ENCODE results near the gene SCARB1.

SCARB1 gene

DNA sequence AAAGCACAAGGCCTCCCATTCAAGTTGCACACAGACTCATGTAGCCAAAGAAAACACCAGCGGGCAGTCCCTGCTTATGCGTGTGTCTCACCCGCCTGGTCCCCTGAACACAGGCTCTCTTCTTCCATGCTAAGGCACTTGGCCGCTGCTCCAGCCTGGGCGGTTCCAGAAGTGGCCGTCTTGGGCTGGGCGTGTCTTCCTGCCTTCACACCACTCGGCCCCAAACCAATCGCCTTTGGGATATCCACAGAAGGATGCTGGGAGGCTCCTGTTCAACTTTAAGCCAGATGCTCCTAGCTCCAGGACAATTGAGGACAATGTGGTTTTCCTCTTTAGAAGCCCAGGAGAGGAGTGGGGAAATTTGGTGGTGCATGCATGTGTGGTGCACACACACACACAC, 2.2 kb downstream of the SCARB1 start:
- Histone ChIP-seq H3K14ac (ENCODE audit: low read length) (no peak overlapping the region), H3K18ac (ENCODE audit: low read length) (no peak overlapping the region), H3K4me2 (ENCODE audit: insufficient read depth, low read length, poor library complexity, severe bottlenecking) (no peak overlapping the region), H3K4me3 (ENCODE audit: low read length in 2 of 2) (no peak overlapping the region), H3K79me1 (ENCODE audit: low read depth, low read length) (no peaks in the 10 kb centered on the region), H3K23ac (ENCODE audit: low read depth, low read length, poor library complexity) (peak overlapping the region; percentile 76), H3K4ac (ENCODE audit: low read length) (no peak overlapping the region), H4K91ac (ENCODE audit: low read depth, low read length, poor library complexity) (no peak overlapping the region), H3K27ac (replicated peaks; ENCODE audit: low read length) (no peak overlapping the region), H3K36me3 (replicated peaks in 1 of 2; ENCODE audit: control insufficient read depth in 2 of 2, insufficient read depth in 2 of 2, low read length in 2 of 2) (peaks cover 0 to 26% of the 10 kb centered on the region in 2 donors), H4K8ac (ENCODE audit: low read depth, low read length) (no peak overlapping the region), H2BK15ac (ENCODE audit: low read length) (no peak overlapping the region), H2BK120ac (ENCODE audit: low read depth, low read length) (no peak overlapping the region), H3K9me3 (replicated peaks in 1 of 2; ENCODE audit: control insufficient read depth in 2 of 2, insufficient read depth in 1 of 2, low read depth in 1 of 2, low read length in 2 of 2) (peaks cover 3 to 4% of the 10 kb centered on the region in 2 donors), H3K4me1 (ENCODE audit: control insufficient read depth in 2 of 2, insufficient read depth in 1 of 2, low read depth in 1 of 2, low read length in 2 of 2) (peaks cover 5 to 14% of the 10 kb centered on the region in 2 donors), H3K9ac (ENCODE audit: low read depth, low read length, poor library complexity) (no peak overlapping the region), H2AK5ac (ENCODE audit: low read depth, low read length) (no peak overlapping the region), H2BK12ac (ENCODE audit: low read length) (no peak overlapping the region), H2BK5ac (ENCODE audit: low read length) (no peak overlapping the region), H3K27me3 (ENCODE audit: control insufficient read depth in 3 of 3, insufficient read depth in 3 of 3, low read depth in 1 of 3, low read length in 3 of 3) (peaks cover 0 to 10% (median 0%) of the 10 kb centered on the region in 3 experiments), H2AFZ (ENCODE audit: low read length) (no peak overlapping the region)
- no CpG with 5 or more reads among the region's 9 CpGs for WGBS, 2 donors (ENCODE audit: extremely low coverage in 2 of 2, insufficient read length in 2 of 2, insufficient replicate concordance in 1 of 2)
- DNase-seq (ENCODE audit: low spot score) = no peak

DNA sequence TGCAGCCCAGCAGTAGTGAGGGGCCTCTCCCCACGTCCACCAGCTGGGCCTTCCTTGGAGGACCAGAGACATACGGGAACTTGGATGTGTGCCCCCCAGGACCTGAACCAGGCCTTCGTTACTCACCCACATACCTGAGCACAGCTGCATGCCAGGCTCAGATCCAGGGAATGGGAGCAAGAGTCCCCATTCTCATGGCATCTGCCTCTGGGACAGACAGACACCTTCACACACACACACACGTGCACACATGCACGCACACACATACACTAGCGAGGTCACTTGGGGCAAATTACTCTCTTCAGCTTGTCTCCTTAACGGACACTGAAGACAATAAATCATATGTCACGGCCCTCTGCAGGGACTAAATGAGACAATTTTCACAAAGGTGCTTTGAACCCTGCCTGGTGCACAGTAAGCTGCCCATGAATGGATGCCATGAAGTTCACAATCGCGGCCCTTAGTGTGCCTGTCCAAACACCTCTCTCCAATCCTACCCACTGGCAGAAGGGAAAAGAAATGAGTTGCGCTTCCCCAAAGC, 5.7 kb downstream of the SCARB1 start:
- peak overlapping the region; percentile 11 for H4K91ac ChIP-seq (ENCODE audit: low read depth, low read length, poor library complexity)
- H2AK5ac ChIP-seq (ENCODE audit: low read depth, low read length) = peak overlapping the region; percentile 30
- H3K4me1 ChIP-seq (ENCODE audit: control insufficient read depth in 2 of 2, insufficient read depth in 1 of 2, low read depth in 1 of 2, low read length in 2 of 2) = peaks cover 6 to 16% of the 10 kb centered on the region in 2 donors
- peak overlapping the region; percentile 25 for H3K14ac ChIP-seq (ENCODE audit: low read length)
- H2AFZ ChIP-seq (ENCODE audit: low read length) = no peak overlapping the region
- H2BK120ac ChIP-seq (ENCODE audit: low read depth, low read length) = no peak overlapping the region
- no peak for DNase-seq (ENCODE audit: low spot score)
- peaks cover 0 to 4% of the 10 kb centered on the region in 2 donors for H3K9me3 ChIP-seq (replicated peaks in 1 of 2; ENCODE audit: control insufficient read depth in 2 of 2, insufficient read depth in 1 of 2, low read depth in 1 of 2, low read length in 2 of 2)
- no peak overlapping the region for H3K4ac ChIP-seq (ENCODE audit: low read length)
- H3K23ac ChIP-seq (ENCODE audit: low read depth, low read length, poor library complexity) = peak overlapping the region; percentile 49
- H3K27ac ChIP-seq (replicated peaks; ENCODE audit: low read length) = no peak overlapping the region
- H4K8ac ChIP-seq (ENCODE audit: low read depth, low read length) = no peak overlapping the region
- peaks cover 0 to 4% (median 0%) of the 10 kb centered on the region in 3 experiments for H3K27me3 ChIP-seq (ENCODE audit: control insufficient read depth in 3 of 3, insufficient read depth in 3 of 3, low read depth in 1 of 3, low read length in 3 of 3)
- no peak overlapping the region for H2BK5ac ChIP-seq (ENCODE audit: low read length)
- H3K79me1 ChIP-seq (ENCODE audit: low read depth, low read length) = no peaks in the 10 kb centered on the region
- no peak overlapping the region for H3K4me2 ChIP-seq (ENCODE audit: insufficient read depth, low read length, poor library complexity, severe bottlenecking)
- H3K9ac ChIP-seq (ENCODE audit: low read depth, low read length, poor library complexity) = peak overlapping the region; percentile 9
- peak overlapping the region; percentile 79 for H3K18ac ChIP-seq (ENCODE audit: low read length)
- no peak overlapping the region for H2BK12ac ChIP-seq (ENCODE audit: low read length)
- H2BK15ac ChIP-seq (ENCODE audit: low read length) = no peak overlapping the region
- WGBS, 2 donors (ENCODE audit: extremely low coverage in 2 of 2, insufficient read length in 2 of 2, insufficient replicate concordance in 1 of 2) = no CpG with 5 or more reads among the region's 11 CpGs
- H3K36me3 ChIP-seq (replicated peaks in 1 of 2; ENCODE audit: control insufficient read depth in 2 of 2, insufficient read depth in 2 of 2, low read length in 2 of 2) = peaks cover 3 to 35% of the 10 kb centered on the region in 2 donors
- H3K4me3 ChIP-seq (ENCODE audit: low read length in 2 of 2) = no peak overlapping the region

GRCh38 chr12:124856842-124857178, 6.9 kb downstream of the SCARB1 start:
- H3K14ac ChIP-seq (ENCODE audit: low read length) = no peak overlapping the region
- H2AK5ac ChIP-seq (ENCODE audit: low read depth, low read length) = no peak overlapping the region
- no peak overlapping the region for H2AFZ ChIP-seq (ENCODE audit: low read length)
- H3K18ac ChIP-seq (ENCODE audit: low read length) = no peak overlapping the region
- no peak overlapping the region for H4K91ac ChIP-seq (ENCODE audit: low read depth, low read length, poor library complexity)
- H3K4ac ChIP-seq (ENCODE audit: low read length) = no peak overlapping the region
- no peak overlapping the region for H3K4me2 ChIP-seq (ENCODE audit: insufficient read depth, low read length, poor library complexity, severe bottlenecking)
- H4K8ac ChIP-seq (ENCODE audit: low read depth, low read length) = no peak overlapping the region
- H2BK15ac ChIP-seq (ENCODE audit: low read length) = no peak overlapping the region
- no peak for DNase-seq (ENCODE audit: low spot score)
- no peak overlapping the region for H3K4me3 ChIP-seq (ENCODE audit: low read length in 2 of 2)
- peaks cover 3 to 34% of the 10 kb centered on the region in 2 donors for H3K36me3 ChIP-seq (replicated peaks in 1 of 2; ENCODE audit: control insufficient read depth in 2 of 2, insufficient read depth in 2 of 2, low read length in 2 of 2)
- no peaks in the 10 kb centered on the region for H3K27me3 ChIP-seq (ENCODE audit: control insufficient read depth in 3 of 3, insufficient read depth in 3 of 3, low read depth in 1 of 3, low read length in 3 of 3)
- no CpG with 5 or more reads among the region's 14 CpGs for WGBS, 2 donors (ENCODE audit: extremely low coverage in 2 of 2, insufficient read length in 2 of 2, insufficient replicate concordance in 1 of 2)
- no peak overlapping the region for H3K9ac ChIP-seq (ENCODE audit: low read depth, low read length, poor library complexity)
- H3K23ac ChIP-seq (ENCODE audit: low read depth, low read length, poor library complexity) = no peak overlapping the region
- H3K4me1 ChIP-seq (ENCODE audit: control insufficient read depth in 2 of 2, insufficient read depth in 1 of 2, low read depth in 1 of 2, low read length in 2 of 2) = peaks cover 2 to 13% of the 10 kb centered on the region in 2 donors
- no peaks in the 10 kb centered on the region for H3K79me1 ChIP-seq (ENCODE audit: low read depth, low read length)
- H3K27ac ChIP-seq (replicated peaks; ENCODE audit: low read length) = no peak overlapping the region
- no peak overlapping the region for H2BK120ac ChIP-seq (ENCODE audit: low read depth, low read length)
- H3K9me3 ChIP-seq (replicated peaks in 1 of 2; ENCODE audit: control insufficient read depth in 2 of 2, insufficient read depth in 1 of 2, low read depth in 1 of 2, low read length in 2 of 2) = peaks cover 0 to 4% of the 10 kb centered on the region in 2 donors
- H2BK12ac ChIP-seq (ENCODE audit: low read length) = no peak overlapping the region
- H2BK5ac ChIP-seq (ENCODE audit: low read length) = no peak overlapping the region

GRCh38 chr12:124856132-124856841, 7.4 kb downstream of the SCARB1 start:
- Histone ChIP-seq H3K18ac (ENCODE audit: low read length) (peak overlapping the region; percentile 20), H3K4me1 (ENCODE audit: control insufficient read depth in 2 of 2, insufficient read depth in 1 of 2, low read depth in 1 of 2, low read length in 2 of 2) (peaks cover 2 to 9% of the 10 kb centered on the region in 2 donors), H4K91ac (ENCODE audit: low read depth, low read length, poor library complexity) (no peak overlapping the region), H2AFZ (ENCODE audit: low read length) (no peak overlapping the region), H3K23ac (ENCODE audit: low read depth, low read length, poor library complexity) (no peak overlapping the region), H2BK15ac (ENCODE audit: low read length) (no peak overlapping the region), H3K4me3 (ENCODE audit: low read length in 2 of 2) (peak overlapping the region in 1 of 2 donors; percentile 31), H3K36me3 (replicated peaks in 1 of 2; ENCODE audit: control insufficient read depth in 2 of 2, insufficient read depth in 2 of 2, low read length in 2 of 2) (peaks cover 3 to 29% of the 10 kb centered on the region in 2 donors), H2BK5ac (ENCODE audit: low read length) (no peak overlapping the region), H3K27me3 (ENCODE audit: control insufficient read depth in 3 of 3, insufficient read depth in 3 of 3, low read depth in 1 of 3, low read length in 3 of 3) (no peaks in the 10 kb centered on the region), H3K27ac (replicated peaks; ENCODE audit: low read length) (no peak overlapping the region), H3K9ac (ENCODE audit: low read depth, low read length, poor library complexity) (peak overlapping the region; percentile 50), H3K4ac (ENCODE audit: low read length) (no peak overlapping the region), H3K79me1 (ENCODE audit: low read depth, low read length) (no peaks in the 10 kb centered on the region), H2AK5ac (ENCODE audit: low read depth, low read length) (no peak overlapping the region), H2BK120ac (ENCODE audit: low read depth, low read length) (no peak overlapping the region), H3K4me2 (ENCODE audit: insufficient read depth, low read length, poor library complexity, severe bottlenecking) (no peak overlapping the region), H3K14ac (ENCODE audit: low read length) (no peak overlapping the region), H2BK12ac (ENCODE audit: low read length) (no peak overlapping the region), H3K9me3 (replicated peaks in 1 of 2; ENCODE audit: control insufficient read depth in 2 of 2, insufficient read depth in 1 of 2, low read depth in 1 of 2, low read length in 2 of 2) (peaks cover 0 to 4% of the 10 kb centered on the region in 2 donors), H4K8ac (ENCODE audit: low read depth, low read length) (no peak overlapping the region)
- no CpG with 5 or more reads among the region's 16 CpGs for WGBS, 2 donors (ENCODE audit: extremely low coverage in 2 of 2, insufficient read length in 2 of 2, insufficient replicate concordance in 1 of 2)
- no peak for DNase-seq (ENCODE audit: low spot score)
